ENCODE data around the gene SIDT1.

DNA sequence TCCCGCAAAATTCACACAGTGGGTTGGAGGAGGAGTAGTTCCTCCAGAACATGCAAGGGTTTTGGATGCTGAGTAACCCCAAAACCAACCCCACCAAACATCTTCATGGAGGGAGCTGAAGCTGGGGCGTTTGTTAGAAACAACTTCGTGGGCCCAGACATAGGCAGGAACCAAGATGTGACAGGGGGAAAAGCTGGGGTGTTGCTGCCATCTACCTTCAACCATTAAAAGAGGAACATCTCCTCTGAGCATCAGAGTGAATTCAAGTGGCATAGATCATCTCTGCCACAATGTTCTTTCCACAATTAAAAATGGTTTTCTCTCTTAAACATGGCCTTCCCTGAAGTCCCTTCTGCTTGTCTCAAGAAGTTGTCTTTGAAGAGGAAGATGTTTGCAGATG is 20.5 kb downstream of the SIDT1 start:
- TF ChIP-seq, protein P1, sequence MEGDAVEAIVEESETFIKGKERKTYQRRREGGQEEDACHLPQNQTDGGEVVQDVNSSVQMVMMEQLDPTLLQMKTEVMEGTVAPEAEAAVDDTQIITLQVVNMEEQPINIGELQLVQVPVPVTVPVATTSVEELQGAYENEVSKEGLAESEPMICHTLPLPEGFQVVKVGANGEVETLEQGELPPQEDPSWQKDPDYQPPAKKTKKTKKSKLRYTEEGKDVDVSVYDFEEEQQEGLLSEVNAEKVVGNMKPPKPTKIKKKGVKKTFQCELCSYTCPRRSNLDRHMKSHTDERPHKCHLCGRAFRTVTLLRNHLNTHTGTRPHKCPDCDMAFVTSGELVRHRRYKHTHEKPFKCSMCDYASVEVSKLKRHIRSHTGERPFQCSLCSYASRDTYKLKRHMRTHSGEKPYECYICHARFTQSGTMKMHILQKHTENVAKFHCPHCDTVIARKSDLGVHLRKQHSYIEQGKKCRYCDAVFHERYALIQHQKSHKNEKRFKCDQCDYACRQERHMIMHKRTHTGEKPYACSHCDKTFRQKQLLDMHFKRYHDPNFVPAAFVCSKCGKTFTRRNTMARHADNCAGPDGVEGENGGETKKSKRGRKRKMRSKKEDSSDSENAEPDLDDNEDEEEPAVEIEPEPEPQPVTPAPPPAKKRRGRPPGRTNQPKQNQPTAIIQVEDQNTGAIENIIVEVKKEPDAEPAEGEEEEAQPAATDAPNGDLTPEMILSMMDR (IDR thresholded peaks at IDR 0.05; ENCODE audit: low read depth, low read length): peak; percentile 57
- TF ChIP-seq EZH2phosphoT487 (IDR thresholded peaks at IDR 0.05; ENCODE audit: low read depth): no peak
